Activated naive CD4-positive, alpha-beta T cell treated with Interleukin-2 at 50 U/mL for 16 hours (primary cell): ENCODE measurements around the gene POLR2J.
"Not testable (repeated sequence)": the region's sequence is repeated elsewhere in the genome, so short reads cannot be mapped to it uniquely, and the experiment has no call there.

ENCODE experiments used
- DNase-seq: peaks from one replicate; pipeline ENCODE4 v3.0.0-alpha.2; 2020

The POLR2J gene

DNA sequence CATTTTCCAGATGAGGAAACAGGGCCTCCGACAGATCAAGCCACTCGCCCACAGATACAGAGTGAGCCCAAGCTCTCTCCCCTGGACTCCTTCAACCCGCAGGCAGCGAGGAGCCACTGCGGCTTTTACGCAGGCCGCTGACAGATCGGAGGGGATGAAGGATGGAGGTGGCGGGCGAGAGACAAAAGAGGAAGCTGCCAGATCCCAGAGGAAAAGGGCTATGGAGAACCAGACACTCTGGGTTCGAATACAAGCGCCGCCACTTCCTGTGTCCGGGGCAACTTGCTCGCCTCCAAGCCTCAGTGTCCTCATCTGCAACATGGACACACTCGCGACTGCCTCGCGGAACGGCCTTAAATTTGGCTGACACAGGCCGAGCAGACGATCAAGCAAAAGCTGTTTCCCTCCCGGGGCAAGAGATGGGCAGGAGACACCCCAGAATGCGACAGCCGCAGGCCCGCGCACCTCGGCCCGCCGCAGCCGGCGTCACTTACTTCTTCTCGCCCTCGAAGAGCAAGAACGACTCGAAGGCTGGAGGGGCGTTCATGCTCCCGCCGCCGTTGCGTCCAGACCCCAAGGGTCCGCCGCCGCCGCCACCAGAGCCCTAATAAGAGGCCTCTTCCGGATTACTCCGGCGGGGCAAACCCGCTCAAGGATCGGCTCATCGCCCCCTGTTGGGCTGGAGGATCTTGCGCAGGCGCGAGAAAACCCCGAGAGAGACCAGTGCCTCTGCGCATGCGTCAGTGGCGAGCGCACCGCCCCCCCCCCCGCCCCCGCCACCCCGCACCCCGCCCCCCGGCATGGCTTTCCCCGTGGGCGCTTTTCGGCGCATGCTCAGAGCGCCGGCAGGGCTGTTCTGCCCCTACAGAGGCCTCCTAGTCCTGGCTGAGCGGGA, at the start of gene POLR2J:
Gene POLR2J (minus strand): TSS at position 609 of the 895 bp plus-strand sequence. CDS start 62 bp downstream, at position 547.
- DNase-seq: peak; percentile 90

DNA sequence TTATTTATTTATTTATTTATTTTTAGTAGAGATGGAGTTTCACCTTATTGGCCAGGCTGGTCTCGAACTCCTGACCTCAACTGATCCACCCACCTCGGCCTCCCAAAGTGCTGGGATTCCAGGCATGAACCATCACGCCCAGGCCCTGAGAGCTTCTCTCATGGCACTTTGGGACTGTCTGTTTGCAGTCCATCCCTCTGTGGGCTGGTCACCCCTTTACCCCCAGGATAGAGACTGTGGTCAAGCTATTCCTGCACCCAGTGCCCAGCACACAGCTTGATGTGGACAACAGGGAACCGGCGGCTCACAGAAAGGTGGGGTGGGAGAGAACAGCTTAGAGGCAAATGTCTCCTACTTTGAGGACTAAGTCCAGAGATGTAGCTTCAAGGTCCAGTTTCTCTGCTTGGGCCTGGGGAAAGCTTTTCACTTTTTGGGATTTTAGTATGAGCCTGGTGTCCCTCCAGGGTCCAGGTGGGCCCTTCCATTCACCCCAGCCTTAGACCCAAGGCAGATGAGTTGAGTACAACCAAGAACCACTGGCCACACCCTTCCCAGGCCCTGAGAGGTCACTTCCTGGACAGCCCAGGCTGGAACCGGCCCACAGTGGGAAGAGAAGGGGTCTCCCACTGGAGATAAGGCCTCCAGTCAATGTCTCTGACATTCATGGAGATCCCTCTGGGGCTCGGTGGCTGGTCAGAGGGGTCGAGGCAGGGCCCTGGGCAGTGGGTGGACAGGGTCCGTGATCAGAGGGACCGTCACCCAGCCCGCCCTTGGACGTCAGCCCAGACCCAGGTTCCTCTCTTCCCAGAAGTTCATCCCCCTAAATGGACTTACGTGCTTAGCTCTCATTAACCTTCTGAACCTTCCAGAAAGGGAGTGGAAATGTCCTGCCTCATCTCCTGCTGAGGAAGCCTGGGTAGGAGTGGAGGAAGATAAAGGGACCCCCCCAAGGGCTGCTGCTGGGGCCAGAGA, 49.4 kb upstream of the POLR2J start:
- DNase-seq: not testable (repeated sequence)

DNA sequence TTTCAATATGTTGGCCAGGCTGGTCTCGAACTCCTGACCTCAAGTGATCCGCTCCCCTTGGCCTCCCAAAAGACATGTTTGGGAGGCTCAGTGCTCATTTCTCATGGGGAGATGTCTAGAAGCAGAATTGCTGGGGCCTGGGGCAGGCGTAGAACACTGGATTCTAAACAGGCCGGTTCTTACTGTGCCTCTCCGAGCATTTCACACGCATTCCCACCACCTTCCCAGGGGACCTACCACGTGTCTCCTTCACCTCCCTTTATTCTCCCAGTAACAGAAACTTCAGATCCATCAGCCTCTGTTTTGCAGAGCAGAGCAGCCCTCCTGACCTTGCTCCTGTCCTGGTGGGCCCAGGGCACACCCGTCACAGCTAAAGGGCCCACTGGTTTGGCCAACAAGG, 48.5 kb upstream of the POLR2J start:
- DNase-seq: not testable (repeated sequence)

DNA sequence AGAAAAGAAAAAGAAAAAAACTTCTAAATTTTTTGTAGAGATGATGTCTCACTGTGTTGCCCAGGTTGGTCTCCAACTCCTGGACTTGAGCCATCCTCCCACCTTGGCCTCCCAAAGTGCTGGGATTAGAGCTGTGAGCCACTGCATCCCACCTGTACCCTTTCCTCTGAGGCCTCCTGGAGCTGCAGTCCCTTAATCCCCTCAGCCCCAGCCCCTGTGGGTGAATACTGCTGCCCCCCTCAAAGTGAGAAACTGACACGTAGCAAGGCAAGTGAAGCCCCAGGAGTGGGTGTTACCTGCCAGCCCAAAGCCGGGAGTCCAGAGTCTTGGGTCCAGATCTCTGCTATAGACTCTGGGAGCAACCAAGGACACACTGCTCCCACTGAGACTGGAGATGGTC, 46.1 kb upstream of the POLR2J start:
- DNase-seq: not testable (repeated sequence)

DNA sequence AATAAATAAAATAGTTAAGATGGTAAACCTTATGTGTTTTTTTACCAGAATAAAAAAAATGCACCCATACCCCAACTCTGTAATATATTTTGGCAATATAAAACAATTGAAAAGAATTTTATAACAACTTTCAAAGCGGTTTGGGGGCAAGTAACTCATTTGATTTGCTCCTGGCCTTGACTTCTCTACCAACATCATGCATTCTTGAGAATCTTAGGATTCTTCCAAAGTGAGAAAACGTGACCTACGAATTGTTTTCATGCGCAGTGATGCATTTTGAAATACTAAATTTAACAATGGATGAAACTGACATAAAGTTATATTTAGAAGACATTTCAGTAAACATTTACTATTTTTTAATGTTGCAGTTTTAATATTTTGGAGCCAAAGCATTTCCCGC, 42.1 kb upstream of the POLR2J start:
- not testable (repeated sequence) for DNase-seq

DNA sequence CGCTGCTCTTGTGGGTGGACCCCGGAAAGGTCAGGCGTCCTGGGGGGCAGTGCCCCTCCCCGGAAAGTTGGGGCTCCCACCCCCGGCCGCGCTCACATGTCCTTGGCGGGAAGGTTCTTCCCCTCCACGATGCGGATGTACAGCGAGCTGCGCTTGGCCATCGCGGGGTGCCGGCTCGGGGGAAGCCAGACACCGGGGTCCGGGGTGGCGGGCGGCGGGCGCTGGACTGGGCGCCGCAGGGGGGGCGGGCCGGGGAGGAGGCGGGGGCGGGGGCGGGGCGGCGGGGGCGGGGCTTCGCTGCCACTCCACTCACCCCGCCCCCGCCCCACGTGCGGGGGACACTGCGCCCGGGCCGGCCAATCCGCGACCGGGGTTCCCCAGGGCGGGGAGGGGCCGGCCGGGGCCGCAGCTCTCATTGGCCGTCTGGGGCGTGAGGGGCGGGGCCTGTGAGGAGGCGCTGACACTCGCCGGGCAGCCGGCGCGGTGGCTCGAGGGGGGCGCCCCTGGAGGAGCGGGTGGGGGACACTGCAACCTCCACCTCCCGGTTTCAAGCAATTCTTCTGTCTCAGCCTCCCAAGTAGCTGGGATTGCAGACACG, 38.9 kb upstream of the POLR2J start, which contains the start of gene RASA4B:
Gene RASA4B (minus strand): TSS at position 228 of the 598 bp plus-strand sequence. CDS start 67 bp downstream, at position 161.
- not testable (repeated sequence) for DNase-seq

DNA sequence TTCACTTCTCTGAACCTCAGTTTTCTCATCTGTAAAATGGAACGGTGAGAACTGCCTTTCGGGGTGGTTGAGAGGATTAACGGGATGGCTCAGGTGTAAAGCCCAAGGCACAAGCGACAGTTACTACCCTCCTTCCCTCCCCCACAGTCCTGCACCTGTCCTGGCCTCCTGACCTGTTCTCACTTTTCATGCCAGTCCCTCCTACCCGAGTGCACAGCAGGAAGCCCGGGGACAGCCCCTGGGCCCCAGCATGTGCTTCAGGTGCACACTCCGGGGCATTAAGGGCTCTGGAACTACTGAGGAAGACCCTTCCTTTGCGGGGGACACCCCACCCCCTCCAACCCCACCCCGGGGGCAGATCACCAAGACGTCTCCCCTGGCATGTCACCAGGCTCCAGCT, 38.2 kb upstream of the POLR2J start:
- not testable (repeated sequence) for DNase-seq

DNA sequence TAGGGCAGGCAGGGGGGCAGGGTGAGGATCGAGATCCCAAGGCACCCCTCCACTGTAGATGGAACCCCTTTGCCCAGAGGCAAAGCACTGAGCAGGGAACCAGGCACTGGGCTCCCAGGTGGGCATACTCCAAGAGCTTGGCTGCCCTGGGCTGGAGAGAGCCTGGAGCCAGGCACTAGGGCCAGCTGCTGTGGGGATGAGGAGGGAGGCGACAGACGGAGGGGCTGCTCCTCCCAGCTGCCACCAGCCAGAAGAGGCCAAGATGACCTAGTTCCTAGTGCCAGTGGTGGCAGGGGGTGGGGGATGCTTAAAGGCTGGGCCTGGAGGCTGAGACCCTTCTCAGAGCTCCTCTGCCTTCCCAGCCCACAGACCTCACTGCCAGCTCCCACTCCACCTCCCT, 37.2 kb upstream of the POLR2J start:
- not testable (repeated sequence) for DNase-seq

DNA sequence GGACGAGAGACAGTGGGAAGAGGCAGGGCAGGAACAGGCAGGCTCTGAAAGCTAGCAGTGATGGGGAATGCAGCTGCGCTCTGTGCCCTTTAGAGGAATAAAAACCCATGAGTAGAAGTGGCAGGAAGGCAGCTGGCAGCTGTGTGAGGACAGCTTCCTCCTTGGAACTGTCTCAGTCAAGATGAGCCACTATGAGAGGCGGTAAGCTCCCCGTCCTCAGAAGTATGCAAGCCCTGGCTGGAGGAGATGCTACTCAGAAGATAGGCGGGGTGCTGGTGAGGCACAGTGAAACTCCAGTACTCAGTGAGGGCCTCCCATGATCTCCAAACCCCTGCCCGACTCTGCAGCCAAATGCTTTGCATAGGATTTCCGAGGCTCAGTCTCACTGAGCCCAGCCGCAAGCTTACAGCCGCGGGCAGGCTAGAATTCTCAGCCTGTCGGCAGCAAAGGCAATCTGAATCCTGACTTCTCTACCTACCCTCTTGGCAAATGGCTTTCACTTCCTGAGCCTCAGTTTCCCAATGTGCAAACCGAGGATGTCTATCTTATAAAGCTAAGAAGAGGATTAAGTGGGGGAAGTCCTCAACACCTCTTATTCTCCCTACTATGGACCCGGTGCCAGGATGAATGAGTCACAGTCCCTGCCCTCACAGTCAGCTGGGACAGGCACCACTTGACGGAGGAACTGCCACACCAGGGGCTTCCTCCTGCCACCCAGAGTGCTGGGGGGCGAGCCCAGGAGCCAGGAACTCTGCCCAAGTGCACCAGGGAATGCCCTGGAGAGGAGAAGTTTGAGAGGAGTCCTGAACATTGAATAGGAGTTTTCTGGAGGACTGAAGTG, 36.4 kb upstream of the POLR2J start:
- not testable (repeated sequence) for DNase-seq

DNA sequence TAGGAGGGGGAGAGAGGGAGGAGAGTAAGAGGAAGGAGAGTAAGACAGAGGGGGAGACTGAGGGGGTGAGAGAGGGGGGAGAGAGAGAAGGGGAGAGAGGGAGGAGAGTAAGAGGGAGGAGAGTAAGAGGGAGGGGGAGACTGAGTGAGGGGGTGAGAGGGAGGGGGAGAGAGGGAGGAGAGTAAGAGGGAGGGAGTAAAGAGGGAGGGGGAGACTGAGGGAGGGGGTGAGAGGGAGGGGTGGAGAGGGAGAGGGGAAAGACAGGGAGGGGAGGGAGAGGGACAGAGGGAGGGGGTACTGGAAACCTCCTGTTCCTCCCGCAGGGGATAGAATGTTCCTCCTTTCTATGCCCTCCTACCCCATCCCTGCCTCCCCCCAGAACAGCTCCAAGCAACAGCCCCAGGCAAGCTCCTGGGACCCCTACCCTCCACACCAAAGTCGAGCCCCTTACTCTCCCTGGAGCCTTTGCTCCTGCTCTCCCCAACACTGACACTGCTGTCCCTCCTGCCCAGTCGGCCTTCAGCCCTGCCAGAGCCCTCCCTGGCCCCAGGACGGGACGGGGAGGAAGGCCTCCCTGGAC, 34.0 kb upstream of the POLR2J start:
- not testable (repeated sequence) for DNase-seq

DNA sequence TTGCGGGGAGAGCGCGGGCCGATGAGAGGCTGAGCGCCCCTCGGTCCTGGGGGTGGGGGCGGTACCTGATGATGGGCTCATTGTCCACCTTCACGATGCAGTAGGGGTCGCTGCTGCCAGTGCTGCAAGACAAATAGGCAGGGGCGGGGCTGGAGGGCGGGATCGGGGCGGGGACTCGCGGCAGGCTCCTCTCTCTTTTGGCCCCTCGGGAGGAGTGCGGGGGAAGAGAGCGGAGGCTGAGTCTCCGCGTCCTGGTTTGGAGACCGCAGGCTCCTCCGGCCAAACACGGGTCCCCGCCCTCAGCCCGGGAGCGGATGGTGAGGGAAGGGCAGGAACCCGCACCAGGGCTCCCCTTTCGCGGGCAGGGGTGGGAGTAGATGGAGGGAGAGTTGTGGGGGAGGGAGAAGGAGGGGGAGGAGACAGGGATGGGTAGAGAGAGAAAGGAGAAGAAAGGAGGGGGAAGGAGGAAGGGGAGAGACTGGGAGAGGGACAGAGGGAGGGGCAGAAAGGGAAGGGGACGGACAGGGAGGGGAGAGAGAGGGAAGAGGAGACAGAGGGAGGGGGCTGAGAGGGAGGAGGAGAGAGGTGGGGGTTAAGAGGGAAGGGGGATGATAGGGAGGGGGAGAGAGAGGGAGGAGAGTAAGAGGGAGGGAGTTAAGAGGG, 33.3 kb upstream of the POLR2J start:
- DNase-seq: not testable (repeated sequence)

DNA sequence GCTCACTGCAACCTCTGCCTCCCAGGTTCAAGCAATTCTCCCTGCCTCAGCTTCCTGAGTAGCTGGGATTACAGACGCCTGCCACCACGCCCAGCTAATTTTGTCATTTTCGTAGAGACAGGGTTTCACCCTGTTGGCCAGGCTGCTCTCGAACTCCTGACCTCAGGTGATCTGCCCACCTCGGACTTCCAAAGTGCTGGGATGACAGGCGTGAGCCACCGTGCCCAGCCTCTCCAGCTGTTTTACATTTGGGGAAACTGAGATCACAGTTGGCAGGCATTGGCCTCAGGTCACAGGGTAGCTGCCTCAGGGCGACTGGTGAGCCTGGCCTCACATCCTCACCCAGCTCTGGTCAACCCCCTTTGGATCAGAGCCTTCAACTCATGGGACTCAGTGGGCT, 31.9 kb upstream of the POLR2J start:
- not testable (repeated sequence) for DNase-seq

DNA sequence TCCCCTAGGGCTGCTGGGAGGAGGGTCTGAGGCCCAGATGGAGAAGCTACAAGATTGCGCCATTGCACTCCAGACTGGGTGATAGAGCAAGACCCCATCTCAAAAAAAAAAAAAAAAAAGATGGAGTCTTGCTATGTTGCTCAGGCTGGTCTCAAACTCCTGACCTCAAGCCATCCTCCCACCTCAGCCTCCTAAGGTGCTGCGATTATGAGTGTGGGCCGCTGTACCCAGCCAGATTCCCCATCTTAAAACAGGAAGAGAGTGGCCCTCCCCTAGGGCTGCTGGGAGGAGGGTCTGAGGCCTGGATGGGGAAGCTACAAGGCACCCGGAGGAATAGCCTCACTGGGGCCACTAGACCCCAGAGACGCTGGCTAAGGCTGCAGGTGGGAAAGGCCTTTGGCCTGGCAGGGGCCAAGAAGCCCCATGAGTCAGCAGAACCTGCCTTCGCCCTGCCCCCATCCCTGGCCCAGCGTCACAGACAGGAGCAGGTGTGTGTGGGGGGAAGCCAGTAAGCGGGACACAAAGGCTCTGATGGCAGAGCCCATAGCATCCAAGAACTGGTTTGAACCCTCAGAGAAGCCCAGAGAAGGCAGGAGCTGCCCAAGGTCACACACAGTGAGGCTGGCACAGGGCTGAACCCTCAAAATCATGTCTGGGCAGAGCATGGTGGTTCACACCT, 28.8 kb upstream of the POLR2J start:
- DNase-seq: not testable (repeated sequence)

DNA sequence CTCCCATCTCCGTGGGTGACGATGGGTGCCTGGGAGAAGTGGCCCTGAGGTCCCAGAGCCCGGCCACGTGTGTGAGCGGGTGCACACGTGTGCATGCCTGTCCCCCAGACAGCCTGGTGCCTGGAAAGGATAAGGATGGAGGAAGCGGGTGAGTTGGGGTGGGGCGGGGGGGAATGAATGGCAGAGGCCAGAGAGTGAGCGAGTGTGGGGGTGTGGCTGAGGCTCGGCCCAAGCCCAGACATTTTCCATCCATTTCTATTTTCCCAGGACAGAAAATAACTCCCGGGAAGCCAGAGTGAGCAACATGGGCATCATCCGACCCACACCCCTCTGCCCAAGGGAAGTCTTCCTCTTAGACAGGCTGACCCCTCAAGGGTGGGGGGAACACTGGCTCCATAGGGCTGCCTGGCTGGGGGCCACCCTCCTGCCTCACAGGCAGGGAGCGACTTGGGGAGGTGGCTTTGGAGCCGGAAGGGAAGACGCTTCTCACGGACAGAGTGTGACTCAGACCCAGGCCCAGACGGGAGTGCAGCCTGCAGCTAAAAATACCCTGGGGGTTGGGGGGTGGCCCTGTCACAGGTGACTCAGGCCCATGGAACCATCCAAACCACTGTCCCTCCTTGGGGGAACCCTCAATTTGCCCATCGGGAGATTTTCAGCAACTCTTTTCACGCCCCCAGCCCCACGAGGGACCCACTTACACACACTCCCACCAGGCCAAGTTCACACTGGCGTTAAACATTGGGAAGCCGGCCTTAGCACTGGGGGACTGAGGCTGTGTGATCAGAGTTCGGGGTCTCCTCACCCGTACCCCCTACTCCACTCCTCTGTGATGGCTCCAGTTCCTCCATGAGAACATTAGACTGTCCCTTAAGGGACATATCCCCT, 26.8 kb upstream of the POLR2J start:
- not testable (repeated sequence) for DNase-seq

DNA sequence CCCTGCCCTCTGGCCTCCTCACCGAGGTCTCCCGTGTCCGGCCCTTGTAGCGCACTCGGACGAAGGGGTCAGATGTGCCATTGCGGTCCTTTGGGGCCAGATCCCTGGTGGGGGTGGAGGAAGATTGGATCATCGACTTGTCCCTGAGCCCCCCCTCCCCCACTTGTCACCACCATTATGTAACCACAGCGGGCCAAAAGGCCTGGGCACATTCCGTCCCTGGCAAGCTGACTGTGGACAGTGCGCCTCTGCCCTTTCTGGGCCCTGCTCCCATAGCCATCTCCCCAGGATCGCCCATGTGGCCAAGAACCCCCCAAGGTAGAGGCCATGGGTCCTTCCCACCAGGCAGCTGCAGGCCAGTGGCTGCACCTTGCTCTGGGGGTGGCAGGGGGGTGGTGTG, 24.4 kb upstream of the POLR2J start:
- not testable (repeated sequence) for DNase-seq

DNA sequence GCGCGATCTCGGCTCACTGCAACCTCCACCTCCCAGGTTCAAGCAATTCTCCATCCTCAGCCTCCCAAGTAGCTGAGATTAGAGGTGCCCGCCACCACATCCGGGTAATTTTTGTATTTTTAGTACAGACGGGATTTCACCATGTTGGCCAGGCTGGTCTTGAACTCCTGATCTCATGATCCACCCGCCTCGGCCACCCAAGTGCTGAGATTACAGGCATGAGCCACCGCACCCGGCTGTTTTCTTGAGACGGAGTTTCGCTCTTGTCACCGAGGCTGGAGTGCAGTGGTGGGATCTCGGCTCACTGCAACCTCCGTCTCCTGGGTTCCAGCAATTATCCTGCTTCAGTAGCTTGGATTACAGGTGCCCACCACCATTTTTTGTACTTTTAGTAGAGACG, 19.6 kb upstream of the POLR2J start:
- DNase-seq: not testable (repeated sequence)

DNA sequence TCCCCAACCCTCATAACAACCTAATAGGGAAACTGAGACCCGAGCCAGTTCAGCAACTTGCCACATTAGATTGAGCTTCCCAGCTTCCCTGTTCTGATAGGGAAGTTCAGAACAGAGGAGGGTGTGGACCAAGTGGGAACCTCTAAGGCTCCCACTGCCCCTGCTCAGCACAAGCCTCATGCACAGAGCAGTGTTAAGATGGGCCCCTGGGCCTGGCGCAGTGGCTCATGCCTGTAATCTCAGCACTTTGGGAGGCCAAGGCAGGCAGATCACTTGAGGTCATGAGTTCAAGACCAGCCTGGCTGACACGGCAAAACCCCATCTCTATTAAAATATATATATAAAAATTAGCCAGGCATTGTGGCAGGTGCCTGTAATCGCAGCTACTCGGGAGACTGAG, 18.6 kb upstream of the POLR2J start:
- DNase-seq: not testable (repeated sequence)

DNA sequence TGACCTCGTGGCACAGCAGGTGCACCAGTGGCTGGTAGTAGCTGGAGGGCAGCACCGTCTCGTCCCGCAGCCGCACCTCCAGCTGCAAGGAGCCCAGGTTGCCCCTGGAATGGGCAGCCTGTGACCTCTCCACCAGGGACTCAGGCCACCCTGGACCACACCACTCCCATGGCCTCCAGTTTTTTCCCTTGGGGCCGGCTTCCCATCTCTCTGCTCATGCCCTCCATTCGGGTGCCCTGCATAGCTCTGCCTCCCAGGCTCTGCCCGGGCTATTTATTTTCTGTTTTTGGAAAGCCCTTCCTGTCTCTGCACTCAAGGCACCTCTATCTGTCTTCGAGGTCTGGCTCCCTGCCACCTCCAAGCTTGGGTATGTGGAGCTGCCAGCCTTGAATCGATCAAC, 18.1 kb upstream of the POLR2J start:
- DNase-seq: not testable (repeated sequence)
